GM19328 (cell line): ENCODE data around the gene GRM8.
"Not testable (repeated sequence)": the region's sequence is repeated elsewhere in the genome, so short reads cannot be mapped to it uniquely, and the experiment has no call there.

Source experiments
- ATAC-seq: cut with Tn5 transposase; IDR thresholded peaks from one replicate; pipeline ENCODE4 v1.9.1; 2021; ENCODE audit warnings: mild to moderate bottlenecking, moderate library complexity; ENCODE audit not compliant: unreplicated experiment

Gene GRM8

DNA sequence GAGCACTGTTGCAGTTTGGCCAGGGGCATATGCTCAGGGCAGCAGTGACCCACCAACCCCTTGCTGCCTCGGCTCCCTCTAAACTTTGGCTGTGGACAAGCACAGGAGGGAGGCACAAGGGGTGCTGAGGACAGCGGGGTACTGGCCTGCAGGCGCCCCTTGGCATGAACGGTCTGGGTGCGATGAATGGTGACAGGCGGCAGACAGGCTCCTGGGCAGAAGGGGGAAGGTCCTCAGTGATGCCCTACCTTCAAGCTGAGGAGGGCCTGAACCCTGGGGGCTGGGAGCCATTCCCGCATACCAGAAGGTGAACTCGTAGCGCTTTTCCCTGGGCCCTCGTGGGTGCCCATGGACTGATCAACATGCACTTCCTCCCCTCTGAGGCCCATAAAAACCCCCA is 567.1 kb downstream of the GRM8 start:
- ATAC-seq: no peak

- no peak for ATAC-seq
These were observed 567.6 kb downstream of the GRM8 start for GRCh38 chr7:126685018-126685573.

GRCh38 chr7:126682176-126682575 is 570.6 kb downstream of the GRM8 start:
- no peak for ATAC-seq

- ATAC-seq: not testable (repeated sequence)
These were observed 584.0 kb downstream of the GRM8 start for GRCh38 chr7:126668762-126669161.

- no peak for ATAC-seq
These were observed 584.4 kb downstream of the GRM8 start for GRCh38 chr7:126668367-126668752.

DNA sequence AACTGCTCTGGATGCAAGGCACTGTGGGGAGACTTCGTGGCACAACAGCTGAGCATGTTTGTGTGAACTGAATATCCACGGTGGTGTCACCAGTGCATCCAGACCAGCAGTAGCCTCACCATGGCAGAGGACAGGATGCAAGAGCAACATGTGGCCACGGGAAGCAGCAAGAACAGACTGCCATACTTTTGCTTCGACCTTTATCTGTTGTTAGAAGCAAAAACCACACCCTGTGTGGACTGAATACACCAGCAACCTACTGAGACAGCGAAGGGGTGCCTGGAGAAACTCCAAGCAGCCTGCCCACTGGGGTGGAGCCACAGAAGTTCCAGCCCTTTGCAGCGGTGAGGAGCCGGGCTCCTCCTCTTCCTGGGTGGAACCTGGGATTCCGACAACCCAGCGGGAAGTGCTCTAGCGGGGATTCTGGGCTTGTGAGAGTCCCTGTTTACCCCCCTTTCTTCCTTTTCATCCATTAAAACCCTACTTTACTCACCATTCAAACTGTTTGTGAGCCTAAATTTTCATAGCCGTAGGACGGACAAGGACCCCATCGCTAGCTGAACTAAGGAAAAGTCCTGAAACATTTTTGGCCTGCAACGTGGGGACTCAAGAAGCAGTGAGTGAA is 584.9 kb downstream of the GRM8 start:
- ATAC-seq: no peak

- no peak for ATAC-seq
These were observed 589.9 kb downstream of the GRM8 start for GRCh38 chr7:126662856-126663255.

DNA sequence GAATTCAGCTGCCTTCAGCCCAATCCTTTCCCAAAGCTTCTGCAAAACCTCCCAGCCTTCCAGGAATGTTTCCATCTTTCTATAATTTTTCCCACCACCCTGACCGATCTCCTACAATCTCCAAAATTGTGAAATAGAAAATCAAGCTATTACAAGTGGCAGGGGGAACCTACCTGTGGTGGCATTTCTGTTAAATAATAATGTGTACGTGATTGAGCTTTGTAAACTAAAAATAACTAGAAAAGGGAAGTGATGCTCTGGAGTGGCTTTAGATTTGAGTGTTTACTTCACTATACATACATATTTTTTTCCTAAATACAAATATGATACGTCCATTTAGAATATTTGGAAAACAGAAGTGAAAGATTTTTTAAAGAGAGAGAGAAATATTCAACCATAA is 593.6 kb downstream of the GRM8 start:
- ATAC-seq: peak; percentile 44

GRCh38 chr7:126658684-126659083 is 594.1 kb downstream of the GRM8 start:
- ATAC-seq: no peak

DNA sequence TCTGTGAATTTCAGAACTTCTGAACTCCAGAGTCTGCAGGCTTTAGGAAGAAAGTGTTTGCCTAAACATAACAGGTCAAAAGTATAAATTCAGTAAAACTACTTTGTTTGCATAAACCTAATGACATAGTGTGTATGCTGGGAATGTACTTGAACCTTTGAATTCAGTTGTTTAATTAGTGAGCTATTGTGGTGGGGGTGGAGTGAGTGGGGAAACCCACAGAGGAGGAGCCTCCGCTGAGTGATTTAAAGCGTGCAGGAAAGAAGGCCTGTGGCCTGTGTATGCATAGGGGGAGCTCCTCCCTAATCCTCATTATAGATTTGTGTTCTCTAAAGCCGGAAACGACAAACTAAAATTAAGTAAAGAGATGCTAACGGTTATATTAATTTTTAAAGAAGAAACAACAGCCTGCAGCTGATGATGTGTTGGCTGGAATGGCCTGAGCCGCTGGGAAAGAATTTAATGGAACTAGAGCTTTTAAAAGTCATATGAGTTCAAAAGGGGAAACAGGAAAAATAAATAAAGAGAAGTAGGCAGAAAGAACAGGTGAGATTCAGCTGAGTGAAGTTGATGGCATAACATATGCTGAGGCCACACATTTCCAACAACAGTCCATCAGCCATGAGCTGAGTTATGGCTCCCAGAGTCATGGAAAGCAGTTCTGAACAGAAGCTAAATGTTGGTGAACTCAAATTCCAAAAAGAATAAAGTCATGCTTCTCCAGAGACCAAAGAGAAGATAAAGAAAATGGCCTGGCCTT is 595.0 kb downstream of the GRM8 start:
- peak; percentile 93 for ATAC-seq

DNA sequence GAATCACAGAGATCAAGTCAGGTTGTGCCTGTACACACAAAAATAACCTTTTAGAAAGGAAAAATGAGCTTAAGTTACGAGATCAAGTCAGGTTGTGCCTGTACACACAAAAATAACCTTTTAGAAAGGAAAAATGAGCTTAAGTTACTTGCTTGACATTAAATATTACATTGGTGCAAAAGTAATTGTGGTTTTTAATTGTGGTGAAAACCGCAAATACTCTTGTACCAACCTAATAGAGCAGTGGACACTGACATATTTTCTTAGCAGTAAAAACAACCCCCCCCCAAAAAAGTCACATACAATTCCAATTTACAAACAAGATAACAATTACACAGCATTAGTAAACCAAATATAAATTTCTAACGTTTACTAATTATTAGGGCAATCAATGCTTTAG is 595.6 kb downstream of the GRM8 start:
- no peak for ATAC-seq

GRCh38 chr7:126656165-126656564 is 596.6 kb downstream of the GRM8 start:
- no peak for ATAC-seq

GRCh38 chr7:126637538-126637937 is 615.2 kb downstream of the GRM8 start:
- no peak for ATAC-seq

DNA sequence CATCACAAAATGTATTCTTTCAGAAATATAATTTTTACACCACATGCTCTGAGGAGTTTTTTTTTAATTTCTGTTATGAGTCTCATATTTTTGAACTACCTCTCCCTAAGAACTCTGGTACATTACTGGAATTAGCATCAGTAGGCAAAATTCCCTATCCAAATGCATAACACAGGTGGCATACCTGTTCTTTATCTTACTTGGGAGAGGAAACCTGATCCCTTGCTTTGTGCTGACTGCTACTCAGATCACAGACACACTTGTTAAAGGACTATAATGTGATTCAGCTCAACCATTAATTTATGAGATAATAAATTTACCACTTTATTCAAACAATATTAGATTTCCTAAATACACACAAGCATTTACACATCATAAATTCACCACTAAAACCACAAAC is 617.2 kb downstream of the GRM8 start:
- no peak for ATAC-seq

GRCh38 chr7:126608339-126608776 is 644.4 kb downstream of the GRM8 start:
- no peak for ATAC-seq

GRCh38 chr7:126606331-126606730 is 646.4 kb downstream of the GRM8 start:
- ATAC-seq: no peak

- no peak for ATAC-seq
These were observed 647.2 kb downstream of the GRM8 start for GRCh38 chr7:126605553-126605952.

DNA sequence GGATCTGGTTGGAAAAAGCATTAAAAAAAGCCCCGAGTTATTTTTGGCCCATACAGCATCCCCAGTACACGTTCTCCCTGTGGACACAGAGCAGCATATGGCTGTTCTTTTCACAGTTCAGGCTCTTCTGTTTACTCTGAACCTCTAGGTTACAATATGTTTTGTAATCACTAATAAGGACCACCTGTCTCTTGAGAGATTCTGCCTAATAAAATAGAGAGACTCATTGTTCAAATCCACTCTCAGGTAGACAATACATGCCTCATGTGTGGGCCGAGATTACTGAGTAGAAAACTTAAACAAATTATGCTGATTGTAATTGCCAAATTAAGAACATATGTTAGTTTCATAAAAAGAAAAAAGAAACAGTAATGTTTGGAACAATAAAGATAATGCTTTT is 647.7 kb downstream of the GRM8 start:
- ATAC-seq: no peak

GRCh38 chr7:126589068-126589684 is 663.6 kb downstream of the GRM8 start:
- ATAC-seq: no peak

- no peak for ATAC-seq
These were observed 674.4 kb downstream of the GRM8 start for GRCh38 chr7:126578338-126578737.

- no peak for ATAC-seq
These were observed 678.2 kb downstream of the GRM8 start for GRCh38 chr7:126574276-126575250.
